GM12878 (cell line): ENCODE measurements around the gene NUDT10.

Experiments used
- NR2F1 ChIP-seq: fragments of 450-650 bp; conservative IDR thresholded peaks from 2 replicates; pipeline ENCODE4 v1.6.1; 2017; ENCODE audit warnings: mild to moderate bottlenecking
- PAX8 ChIP-seq: fragments of 450-650 bp; IDR thresholded peaks from 2 replicates; pipeline ENCODE4 v1.6.1; 2017; ENCODE audit warnings: mild to moderate bottlenecking, moderate library complexity
- POLR2A ChIP-seq: IDR thresholded peaks from 2 replicates; pipeline ENCODE4 v1.6.1; 2011; ENCODE audit warnings: low read depth, mild to moderate bottlenecking, low read length

DNA sequence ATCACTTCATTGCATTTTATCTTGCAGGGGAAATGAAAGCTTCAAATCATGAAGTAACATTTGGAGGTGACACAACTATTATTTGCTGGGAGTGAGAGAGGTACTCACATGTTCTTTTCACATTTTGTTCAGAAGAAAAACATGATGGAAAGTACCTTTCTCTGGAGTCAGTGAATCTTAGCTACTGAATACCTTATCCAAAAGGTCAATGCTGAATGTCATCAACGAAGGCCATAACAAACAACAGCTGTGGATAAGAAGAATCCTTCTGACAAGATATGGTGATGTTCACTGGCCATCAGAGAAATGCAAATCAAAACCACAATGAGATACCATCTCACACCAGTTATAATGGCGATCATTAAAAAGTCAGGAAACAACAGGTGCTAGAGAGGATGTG, 36.5 kb upstream of the NUDT10 start:
- TF ChIP-seq PAX8 (no peak), POLR2A (no peak), NR2F1 (no peak)
